Measurements from ENCODE around the gene RGL3.

DNA sequence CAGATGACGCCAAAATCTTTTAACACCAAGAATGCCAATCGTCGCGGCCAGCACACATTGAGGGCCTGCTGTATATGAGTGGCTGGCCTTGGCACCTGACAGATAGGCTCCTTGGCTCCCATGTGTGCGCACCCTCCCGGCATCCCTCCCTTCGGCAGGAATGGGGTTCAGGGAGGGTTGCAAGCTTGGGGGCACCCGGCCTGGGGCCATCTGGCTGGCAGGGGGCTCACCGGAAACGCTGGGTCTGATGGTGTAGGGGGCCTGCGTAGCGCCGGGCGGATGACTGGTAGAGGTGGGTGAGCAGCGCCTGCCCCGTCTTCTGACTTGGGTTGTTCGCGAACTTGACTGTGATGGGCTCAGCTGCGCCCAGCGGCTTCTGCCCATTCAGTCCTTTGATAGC, 38.7 kb upstream of the RGL3 start:
- TF ChIP-seq, protein P1, sequence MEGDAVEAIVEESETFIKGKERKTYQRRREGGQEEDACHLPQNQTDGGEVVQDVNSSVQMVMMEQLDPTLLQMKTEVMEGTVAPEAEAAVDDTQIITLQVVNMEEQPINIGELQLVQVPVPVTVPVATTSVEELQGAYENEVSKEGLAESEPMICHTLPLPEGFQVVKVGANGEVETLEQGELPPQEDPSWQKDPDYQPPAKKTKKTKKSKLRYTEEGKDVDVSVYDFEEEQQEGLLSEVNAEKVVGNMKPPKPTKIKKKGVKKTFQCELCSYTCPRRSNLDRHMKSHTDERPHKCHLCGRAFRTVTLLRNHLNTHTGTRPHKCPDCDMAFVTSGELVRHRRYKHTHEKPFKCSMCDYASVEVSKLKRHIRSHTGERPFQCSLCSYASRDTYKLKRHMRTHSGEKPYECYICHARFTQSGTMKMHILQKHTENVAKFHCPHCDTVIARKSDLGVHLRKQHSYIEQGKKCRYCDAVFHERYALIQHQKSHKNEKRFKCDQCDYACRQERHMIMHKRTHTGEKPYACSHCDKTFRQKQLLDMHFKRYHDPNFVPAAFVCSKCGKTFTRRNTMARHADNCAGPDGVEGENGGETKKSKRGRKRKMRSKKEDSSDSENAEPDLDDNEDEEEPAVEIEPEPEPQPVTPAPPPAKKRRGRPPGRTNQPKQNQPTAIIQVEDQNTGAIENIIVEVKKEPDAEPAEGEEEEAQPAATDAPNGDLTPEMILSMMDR (IDR thresholded peaks at IDR 0.05): no peak
- TF ChIP-seq POLR2A (IDR thresholded peaks at IDR 0.05): no peak

All from prostate gland (tissue), 2 donors.